Tibial nerve (tissue), 4 donors: ENCODE results near the gene NAGLU. TPM values are rescaled to one million over a fixed set of nuclear protein-coding genes. Genes with fewer than 3 reads are reported as not detected.
"Not testable (repeated sequence)": the region's sequence is repeated elsewhere in the genome, so short reads cannot be mapped to it uniquely, and the experiment has no call there.

Source experiments
- DNase-seq, 2 donors: peaks; one replicate each; pipeline ENCODE4 v3.0.0-alpha.2; 2019; ENCODE audit warnings: low spot score in 2 of 2
- H3K27ac ChIP-seq, 4 donors: fragments of 200-600 bp; sonication (generic) in 3 of 4; one replicate each; pipeline ENCODE4 v1.5.1; 2017 to 2019; ENCODE audit warnings: mild to moderate bottlenecking in 1 of 4
- H3K27me3 ChIP-seq, 2 donors: fragments of 200-600 bp; sonication (generic) in 1 of 2; one replicate each; pipeline versions ENCODE4 v1.5.1 to v1.6.0; 2017 to 2019
- H3K36me3 ChIP-seq, 3 donors: fragments of 200-600 bp; sonication (generic); one replicate each; pipeline ENCODE4 v1.5.1; 2018 to 2019
- H3K4me1 ChIP-seq, 4 donors: fragments of 200-600 bp; sonication (generic) in 3 of 4; one replicate each; pipeline ENCODE4 v1.5.1; 2017 to 2019
- H3K4me3 ChIP-seq, 4 donors: fragments of 200-600 bp; sonication (generic) in 3 of 4; one replicate each; pipeline ENCODE4 v1.5.1; 2017 to 2019; ENCODE audit warnings: mild to moderate bottlenecking in 1 of 4, moderate library complexity in 1 of 4
- H3K9me3 ChIP-seq, 4 donors: fragments of 200-600 bp; sonication (generic) in 3 of 4; one replicate each; pipeline ENCODE4 v1.5.1; 2017 to 2019
- CTCF ChIP-seq, 5 experiments: fragments of 200-600 bp in 3 of 5; fragments of 450-650 bp in 2 of 5; sonication (generic) in 3 of 5; IDR thresholded peaks; one replicate each; pipeline ENCODE4 v1.5.1; 2016 to 2019; ENCODE audit warnings: antibody characterized with exemption in 5 of 5, mild to moderate bottlenecking in 3 of 5, moderate library complexity in 2 of 5
- EP300 ChIP-seq, 2 donors: sonication (generic); formaldehyde crosslinking; IDR thresholded peaks; one replicate each; pipeline ENCODE4 v1.6.1; 2017; ENCODE audit warnings: antibody characterized with exemption in 2 of 2, mild to moderate bottlenecking in 1 of 2
- POLR2A ChIP-seq, 2 donors: fragments of 450-650 bp; IDR thresholded peaks; one replicate each; pipeline ENCODE4 v1.6.1; 2017; ENCODE audit warnings: antibody characterized with exemption in 2 of 2, mild to moderate bottlenecking in 2 of 2, moderate library complexity in 2 of 2
- WGBS, 2 donors: methylation state at CpG; one replicate each; pipeline ENCODE4 v1.1.5; 2018; 5-methylcytosine and 5-hydroxymethylcytosine counted together
- total RNA-seq, 4 donors: library from RNA; depleted of rRNA; stranded (reverse); fragments of >200 nt; gene quantifications; one replicate each; pipeline ENCODE4 v1.1.0, GENCODE V29; 2016

The NAGLU gene
- total RNA-seq, 4 donors from 2014 or later: 52.3 to 115 (median 67.3) TPM

DNA sequence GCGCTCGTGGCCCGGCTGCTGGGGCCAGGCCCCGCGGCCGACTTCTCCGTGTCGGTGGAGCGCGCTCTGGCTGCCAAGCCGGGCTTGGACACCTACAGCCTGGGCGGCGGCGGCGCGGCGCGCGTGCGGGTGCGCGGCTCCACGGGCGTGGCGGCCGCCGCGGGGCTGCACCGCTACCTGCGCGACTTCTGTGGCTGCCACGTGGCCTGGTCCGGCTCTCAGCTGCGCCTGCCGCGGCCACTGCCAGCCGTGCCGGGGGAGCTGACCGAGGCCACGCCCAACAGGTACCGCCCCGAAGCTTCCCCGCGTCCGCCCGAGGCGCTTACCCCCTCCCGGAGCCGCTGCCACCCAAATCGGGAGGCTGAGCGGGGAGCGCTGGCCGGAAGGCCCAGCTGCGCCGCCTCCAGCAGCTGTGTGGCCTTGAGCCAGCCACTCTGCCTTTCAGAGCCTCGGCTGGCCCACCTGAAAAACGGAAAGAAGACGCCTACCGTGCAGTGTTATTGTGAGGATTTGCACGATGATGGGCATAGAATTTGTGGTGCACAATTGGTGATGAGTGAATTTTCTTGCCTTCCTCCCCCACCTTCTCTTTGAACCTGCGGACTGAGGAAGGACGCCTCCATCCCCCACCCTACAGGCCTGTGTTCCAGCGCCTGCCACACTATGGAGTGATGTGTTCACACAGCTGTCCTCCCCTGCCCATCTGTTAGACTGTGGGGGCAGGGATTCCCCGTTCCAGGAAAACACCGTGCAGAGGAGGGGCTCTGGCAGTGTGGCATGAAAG is 523 bp downstream of the NAGLU start:
- Histone ChIP-seq H3K27ac (peak overlapping the region; percentile 82 to 96 (median 94)), H3K4me3 (peak overlapping the region; percentile 43 to 82 (median 65)), H3K36me3 (peaks cover 0 to 38% (median 9%) of the 10 kb centered on the region in 3 donors), H3K4me1 (peaks cover 3 to 31% (median 14%) of the 10 kb centered on the region in 4 donors), H3K9me3 (no peaks in the 10 kb centered on the region), H3K27me3 (no peaks in the 10 kb centered on the region)
- peak; percentile 66 to 76 for DNase-seq
- 1% methylated on average over 26 to 29 of the region's 65 CpGs for WGBS, 2 donors
- TF ChIP-seq EP300 (IDR thresholded peaks at IDR 0.05) (peak in 1 of 2 donors; percentile 26), CTCF (IDR thresholded peaks at IDR 0.05) (peak in 1 of 5 experiments; percentile 6), POLR2A (IDR thresholded peaks at IDR 0.05) (peak in 1 of 2 donors; percentile 33)

DNA sequence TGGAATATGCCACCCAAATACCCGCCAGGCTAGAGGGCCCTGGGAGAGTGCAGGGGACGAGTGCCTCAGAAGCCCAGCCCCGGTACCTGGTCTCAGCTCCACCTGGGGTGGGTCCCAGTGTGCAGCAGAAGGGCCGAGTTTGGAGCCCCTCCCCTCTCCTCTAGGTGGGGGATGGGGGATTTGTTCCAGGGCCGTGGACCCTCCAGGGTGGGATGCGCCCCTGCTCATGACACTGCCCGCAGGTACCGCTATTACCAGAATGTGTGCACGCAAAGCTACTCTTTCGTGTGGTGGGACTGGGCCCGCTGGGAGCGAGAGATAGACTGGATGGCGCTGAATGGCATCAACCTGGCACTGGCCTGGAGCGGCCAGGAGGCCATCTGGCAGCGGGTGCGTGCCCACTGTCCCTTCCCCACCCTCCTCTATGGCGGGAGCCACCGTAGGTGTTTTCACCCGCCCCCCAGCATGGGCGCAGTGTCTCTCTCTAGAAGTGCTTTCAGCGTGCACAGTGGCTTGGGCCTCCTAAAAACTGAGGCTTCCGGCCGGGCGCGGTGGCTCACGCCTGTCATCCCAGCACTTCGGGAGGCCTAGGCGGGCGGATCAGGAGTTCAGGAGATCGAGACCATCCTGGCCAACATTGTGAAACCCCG is 1.2 kb downstream of the NAGLU start:
- no peaks in the 10 kb centered on the region for H3K9me3 ChIP-seq
- peaks cover 0 to 45% (median 9%) of the 10 kb centered on the region in 3 donors for H3K36me3 ChIP-seq
- no peak for DNase-seq
- H3K4me3 ChIP-seq: peak overlapping the region; percentile 43 to 82 (median 65)
- H3K27ac ChIP-seq: peak overlapping the region; percentile 82 to 96 (median 94)
- 87 to 88% methylated on average over 14 to 29 of the region's 31 CpGs for WGBS, 2 donors
- no peaks in the 10 kb centered on the region for H3K27me3 ChIP-seq
- TF ChIP-seq CTCF (IDR thresholded peaks at IDR 0.05): no peak
- no peak for TF ChIP-seq EP300 (IDR thresholded peaks at IDR 0.05)
- no peak for TF ChIP-seq POLR2A (IDR thresholded peaks at IDR 0.05)
- H3K4me1 ChIP-seq: peaks cover 3 to 28% (median 13%) of the 10 kb centered on the region in 4 donors

DNA sequence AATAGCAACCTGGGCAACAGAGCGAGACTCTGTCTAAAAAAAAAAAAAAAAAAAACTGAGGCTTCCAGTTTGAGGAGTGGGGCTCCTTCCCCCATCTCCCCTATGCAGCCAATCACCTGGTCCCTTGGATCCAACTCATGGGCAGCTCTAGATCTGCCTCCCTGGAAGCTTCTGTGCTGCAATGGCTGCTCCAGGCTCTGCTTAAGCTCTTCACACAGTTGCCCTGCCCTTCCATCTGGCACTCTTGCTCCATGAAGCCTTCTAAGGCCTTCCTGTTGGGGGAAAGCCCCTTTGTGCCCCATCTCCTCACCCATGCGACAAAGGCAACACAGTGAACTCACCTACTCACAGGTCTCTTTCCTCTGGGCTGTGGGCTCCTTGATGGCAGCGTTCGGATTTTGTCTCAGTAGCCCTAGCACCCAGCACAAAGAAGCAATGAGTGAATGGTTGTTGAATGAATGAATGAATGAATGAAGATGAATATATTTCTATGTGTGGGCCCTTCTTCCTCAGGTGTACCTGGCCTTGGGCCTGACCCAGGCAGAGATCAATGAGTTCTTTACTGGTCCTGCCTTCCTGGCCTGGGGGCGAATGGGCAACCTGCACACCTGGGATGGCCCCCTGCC is 1.9 kb downstream of the NAGLU start:
- no peak for DNase-seq
- H3K36me3 ChIP-seq: peaks cover 2 to 52% (median 9%) of the 10 kb centered on the region in 3 donors
- peaks cover 3 to 28% (median 13%) of the 10 kb centered on the region in 4 donors for H3K4me1 ChIP-seq
- no peaks in the 10 kb centered on the region for H3K27me3 ChIP-seq
- no peak overlapping the region for H3K27ac ChIP-seq
- TF ChIP-seq POLR2A (IDR thresholded peaks at IDR 0.05) (no peak), EP300 (IDR thresholded peaks at IDR 0.05) (no peak), CTCF (IDR thresholded peaks at IDR 0.05) (no peak)
- H3K4me3 ChIP-seq: no peak overlapping the region
- WGBS, 2 donors: 94 to 97% methylated on average over 5 of the region's 5 CpGs
- H3K9me3 ChIP-seq: no peaks in the 10 kb centered on the region

DNA sequence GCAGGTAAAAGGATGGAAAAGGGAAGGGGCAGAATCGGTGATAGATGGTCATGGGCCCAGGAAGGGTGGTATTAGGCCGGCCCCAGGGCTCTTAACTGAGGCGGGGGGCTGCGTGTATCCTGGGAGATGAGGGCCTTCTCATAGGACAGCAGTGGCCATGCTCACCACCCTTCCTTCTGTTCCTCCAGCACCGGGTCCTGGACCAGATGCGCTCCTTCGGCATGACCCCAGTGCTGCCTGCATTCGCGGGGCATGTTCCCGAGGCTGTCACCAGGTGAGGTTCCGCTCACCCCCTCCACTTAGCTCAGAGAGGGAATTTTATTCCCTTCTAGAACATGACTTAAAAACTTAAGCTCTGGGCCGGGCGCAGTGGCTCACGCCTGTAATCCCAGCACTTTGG is 2.4 kb downstream of the NAGLU start:
- TF ChIP-seq EP300 (IDR thresholded peaks at IDR 0.05) (no peak), POLR2A (IDR thresholded peaks at IDR 0.05) (no peak), CTCF (IDR thresholded peaks at IDR 0.05) (no peak)
- H3K27ac ChIP-seq: no peak overlapping the region
- H3K27me3 ChIP-seq: no peaks in the 10 kb centered on the region
- H3K36me3 ChIP-seq: peaks cover 2 to 57% (median 9%) of the 10 kb centered on the region in 3 donors
- H3K4me3 ChIP-seq: no peak overlapping the region
- WGBS, 2 donors: 95% methylated on average over 14 of the region's 14 CpGs
- H3K9me3 ChIP-seq: no peaks in the 10 kb centered on the region
- peaks cover 3 to 28% (median 13%) of the 10 kb centered on the region in 4 donors for H3K4me1 ChIP-seq
- DNase-seq: no peak

DNA sequence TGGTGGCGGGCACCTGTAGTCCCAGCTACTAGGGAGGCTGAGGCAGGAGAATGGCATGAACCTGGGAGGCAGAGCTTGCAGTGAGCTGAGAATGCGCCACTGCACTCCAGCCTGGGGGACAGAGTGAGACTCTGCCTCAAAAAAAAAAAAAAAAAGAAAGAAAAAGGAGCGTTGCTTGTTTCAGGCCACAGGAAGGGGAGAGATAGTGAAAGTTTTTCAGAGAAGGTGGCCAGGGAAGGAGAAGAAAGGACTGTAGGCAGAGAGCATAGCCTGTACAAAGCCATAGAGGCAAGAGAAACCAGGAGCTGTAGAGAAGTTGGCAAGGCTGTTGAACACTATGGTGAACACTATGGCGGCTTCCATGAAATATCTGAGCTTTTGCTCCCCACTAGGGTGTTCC is 4.5 kb downstream of the NAGLU start:
- not testable (repeated sequence) for H3K4me3 ChIP-seq, H3K27ac ChIP-seq, H3K27me3 ChIP-seq, DNase-seq, H3K9me3 ChIP-seq
- peaks cover 2 to 75% (median 9%) of the 10 kb centered on the region in 3 donors for H3K36me3 ChIP-seq
- H3K4me1 ChIP-seq: peaks cover 3 to 20% (median 10%) of the 10 kb centered on the region in 4 donors
- WGBS, 2 donors: 85 to 88% methylated on average over 4 of the region's 4 CpGs
